ENCODE results near the gene IL12RB2. TPM values are rescaled to one million over a fixed set of nuclear protein-coding genes. Genes with fewer than 3 reads are reported as not detected.

Gene IL12RB2
- total and polyA plus RNA-seq, 10 of the 15 experiments (the other 5 are each of a cell fraction or from before 2014, with no cell fraction given), result 0.15 to 1.1 (median 0.54) TPM; not detected in 1

DNA sequence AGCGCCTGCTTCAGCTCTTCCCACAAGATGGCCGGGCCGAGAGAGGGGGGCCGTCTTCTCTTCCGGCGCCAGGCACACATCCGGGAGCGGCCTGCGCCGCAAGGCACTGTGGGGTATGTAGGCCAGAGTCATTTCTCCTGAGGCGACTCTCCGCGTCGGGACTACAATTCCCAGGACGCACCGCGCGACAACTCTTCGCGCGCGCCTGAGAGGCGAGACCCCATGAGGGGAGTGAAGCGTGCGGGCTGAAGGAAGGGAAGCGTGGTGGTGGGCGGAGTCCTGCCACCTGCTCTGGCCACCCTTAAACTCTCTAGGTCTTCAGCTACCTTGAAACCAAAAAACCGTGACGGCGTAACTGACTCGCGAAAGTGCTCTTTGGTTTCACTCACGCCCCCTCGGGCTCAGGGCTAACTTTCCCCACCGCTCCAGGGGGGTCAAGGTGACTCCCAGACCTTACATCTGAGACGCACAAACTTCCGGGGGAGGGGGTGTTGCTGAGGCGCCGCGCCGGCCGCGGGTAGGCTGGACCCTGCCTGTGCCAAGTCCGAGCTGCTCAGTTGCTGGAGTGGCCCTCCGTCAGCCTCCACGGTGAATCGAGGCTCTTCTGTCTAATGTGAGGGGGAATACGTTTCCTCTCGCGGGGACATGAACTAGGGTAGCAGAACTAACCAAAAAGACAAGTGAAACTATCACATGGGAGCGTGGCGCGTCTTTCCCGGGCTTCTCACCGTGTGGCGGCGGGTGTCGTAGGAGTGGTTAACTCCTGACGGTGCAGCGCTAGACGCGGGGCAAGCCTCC is 122.9 kb downstream of the IL12RB2 start, which contains the start of gene SERBP1 (continued):
- TF ChIP-seq ZNF217 (IDR thresholded peaks at IDR 0.05) (0 out of 2 replicates have a peak, but pooled peaks have one; percentile 35), ATF2 (IDR thresholded peaks at IDR 0.05; ENCODE audit: low read length) (no peak; the same call in 1 of the 2 replicates), STAT1 (conservative IDR thresholded peaks at IDR 0.05) (0 out of 2 replicates have a peak, but pooled peaks have one; percentile 16), BHLHE40 (IDR thresholded peaks at IDR 0.05; ENCODE audit: borderline replicate concordance in 1 of 2, low read depth in 2 of 2, low read length in 1 of 2) (peak; percentile 86 to 90), MTA2 (IDR thresholded peaks at IDR 0.05; ENCODE audit: low read depth) (peak; percentile 63; the same call in 1 of the 2 replicates), WRNIP1 (IDR thresholded peaks at IDR 0.05; ENCODE audit: borderline replicate concordance, low read depth, low read length) (no peak), SIN3A (IDR thresholded peaks at IDR 0.05; ENCODE audit: low read depth, low read length) (peak; percentile 55; the same call in 1 of the 2 replicates), SPI1 (IDR thresholded peaks at IDR 0.05; ENCODE audit: borderline replicate concordance, insufficient read depth, low read depth, low read length) (peak; percentile 40; the same call in 1 of the 2 replicates), EZH2 (IDR thresholded peaks at IDR 0.05; ENCODE audit: borderline replicate concordance, control insufficient read depth, low read depth, low read length) (no peak), ZNF622 (IDR thresholded peaks at IDR 0.05) (no peak), PBX3 (IDR thresholded peaks at IDR 0.05; ENCODE audit: insufficient replicate concordance, low read depth, low read length) (no peak), E2F8 (IDR thresholded peaks at IDR 0.05; ENCODE audit: low read depth, partially characterized antibody) (peak; percentile 50), BCLAF1 (IDR thresholded peaks at IDR 0.05) (no peak; the same call in 1 of the 2 replicates)
- TF ChIP-seq, protein P1, sequence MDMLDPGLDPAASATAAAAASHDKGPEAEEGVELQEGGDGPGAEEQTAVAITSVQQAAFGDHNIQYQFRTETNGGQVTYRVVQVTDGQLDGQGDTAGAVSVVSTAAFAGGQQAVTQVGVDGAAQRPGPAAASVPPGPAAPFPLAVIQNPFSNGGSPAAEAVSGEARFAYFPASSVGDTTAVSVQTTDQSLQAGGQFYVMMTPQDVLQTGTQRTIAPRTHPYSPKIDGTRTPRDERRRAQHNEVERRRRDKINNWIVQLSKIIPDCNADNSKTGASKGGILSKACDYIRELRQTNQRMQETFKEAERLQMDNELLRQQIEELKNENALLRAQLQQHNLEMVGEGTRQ (IDR thresholded peaks at IDR 0.05; ENCODE audit: borderline replicate concordance, low read depth, low read length), result peak; percentile 17; the same call in 1 of the 2 replicates
